Activated effector memory CD4-positive, alpha-beta T cell treated with Interleukin-2 at 50 U/mL for 16 hours (primary cell): ENCODE results near the gene MYCN.

ENCODE experiments used
- DNase-seq: peaks from one replicate; pipeline ENCODE4 v3.0.0-alpha.2; 2020

MYCN gene

DNA sequence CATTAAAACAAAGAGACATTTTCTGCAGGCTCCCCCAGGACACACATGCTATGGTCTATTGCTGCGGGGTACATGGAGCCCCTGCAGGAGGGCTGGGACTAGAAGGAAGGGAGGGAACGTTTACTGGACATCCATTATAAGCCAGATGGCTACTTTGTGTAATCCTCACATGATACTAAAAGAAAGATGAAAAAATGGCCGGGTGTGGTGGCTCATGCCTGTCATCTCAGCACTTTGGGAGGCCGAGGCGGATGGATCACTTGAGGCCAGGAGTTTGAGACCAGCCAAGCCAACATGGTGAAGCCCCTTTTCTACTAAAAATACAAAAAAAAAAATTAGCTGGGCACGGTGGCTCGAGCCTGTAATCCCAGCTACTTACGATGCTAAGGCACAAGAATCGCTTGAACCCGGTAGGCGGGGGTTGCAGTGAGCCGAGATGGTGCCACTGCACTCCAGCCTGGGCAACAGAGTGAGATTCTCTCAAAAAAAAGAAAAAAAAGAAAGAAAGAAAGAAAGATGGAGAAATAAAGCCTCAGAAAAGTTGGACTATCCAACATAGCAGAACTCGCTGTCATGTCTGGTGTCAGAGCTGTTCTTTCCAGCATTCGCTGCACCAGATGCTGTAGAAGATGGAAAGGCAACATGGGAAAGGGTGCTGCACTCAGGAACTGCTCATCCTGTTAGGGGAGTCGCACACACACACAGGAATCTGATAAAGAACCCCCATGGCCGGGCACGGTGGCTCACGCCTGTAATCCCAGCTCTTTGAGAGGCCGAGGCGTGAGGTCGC, 7.8 kb upstream of the MYCN start:
- no peak for DNase-seq

DNA sequence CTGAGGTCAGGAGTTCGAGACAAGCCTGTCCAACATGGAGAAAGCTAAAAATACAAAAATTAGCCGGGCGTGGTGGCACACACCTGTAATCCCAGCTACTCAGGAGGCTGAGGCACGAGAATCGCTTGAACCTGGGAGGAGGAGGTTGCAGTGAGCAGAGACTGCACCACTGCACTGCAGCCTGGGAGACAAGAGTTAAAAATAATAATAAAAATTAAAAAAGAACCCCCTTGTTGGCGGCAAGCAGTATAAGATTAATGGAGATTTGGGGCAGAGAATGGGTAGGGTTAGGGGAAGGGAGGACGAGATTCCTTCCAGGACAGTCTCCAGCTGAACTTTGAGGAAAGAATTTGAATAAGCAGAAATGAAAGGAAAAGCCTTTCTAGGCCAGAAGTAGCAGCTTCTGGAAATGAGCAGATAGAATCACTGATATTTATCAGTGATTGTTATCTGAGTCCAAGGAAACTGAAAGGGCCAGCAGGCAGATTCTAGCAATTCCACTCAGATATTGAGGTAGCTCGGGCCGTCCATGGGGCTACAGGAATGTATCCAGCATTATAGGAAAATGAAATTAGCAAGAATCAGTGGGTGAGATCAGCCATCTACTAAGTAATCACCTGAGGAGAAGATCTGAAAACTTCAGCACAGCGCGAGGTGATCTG, 7.0 kb upstream of the MYCN start:
- no peak for DNase-seq

DNA sequence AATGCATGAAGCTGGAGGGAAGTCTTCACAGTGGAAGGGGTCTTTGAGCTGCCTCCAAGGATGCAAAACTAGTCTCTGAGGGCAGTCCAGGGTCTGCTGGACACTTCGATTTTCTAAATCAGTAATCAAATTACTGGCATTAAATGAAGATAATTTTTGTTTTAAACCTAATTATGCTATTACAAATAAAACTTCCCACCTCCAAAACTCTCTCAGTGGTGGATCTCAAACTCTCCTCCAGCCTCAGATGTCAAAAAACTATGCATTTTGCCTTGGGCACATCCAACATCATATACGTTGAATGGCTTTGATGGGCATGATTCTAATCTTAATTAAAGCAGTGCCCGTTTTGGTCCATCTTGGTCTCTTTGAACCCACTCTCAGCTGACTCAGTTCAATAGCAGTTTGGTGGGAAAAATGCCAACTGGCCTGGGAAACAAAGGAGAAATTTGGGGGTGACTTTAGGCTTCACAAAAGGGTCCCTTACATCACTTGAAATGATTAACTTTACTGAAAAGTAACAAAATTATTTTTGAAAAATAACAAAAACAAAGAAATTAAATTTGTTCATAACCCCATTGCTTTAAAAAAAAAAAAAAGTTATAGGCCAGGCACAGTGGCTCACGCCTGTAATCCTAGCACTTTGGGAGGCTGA, 5.9 kb upstream of the MYCN start:
- DNase-seq = no peak

DNA sequence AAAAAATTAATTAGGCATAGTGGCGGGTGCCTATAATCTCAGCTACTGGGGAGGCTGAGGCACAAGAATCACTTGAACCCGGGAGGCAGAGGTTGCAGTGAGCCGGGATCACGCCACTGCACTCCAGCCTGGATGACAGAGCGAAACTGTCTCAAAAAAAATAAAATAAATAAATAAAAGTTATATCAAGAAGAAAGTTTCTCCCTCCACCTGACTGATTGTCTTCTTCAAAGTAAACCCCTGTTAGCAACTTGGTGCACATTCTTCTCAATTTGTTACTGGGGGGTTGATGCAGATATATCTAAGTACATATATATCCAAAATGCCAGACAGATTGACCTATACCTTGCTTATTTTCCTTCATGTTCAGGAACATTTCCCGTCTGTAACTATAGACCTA, 5.2 kb upstream of the MYCN start:
- DNase-seq = no peak

DNA sequence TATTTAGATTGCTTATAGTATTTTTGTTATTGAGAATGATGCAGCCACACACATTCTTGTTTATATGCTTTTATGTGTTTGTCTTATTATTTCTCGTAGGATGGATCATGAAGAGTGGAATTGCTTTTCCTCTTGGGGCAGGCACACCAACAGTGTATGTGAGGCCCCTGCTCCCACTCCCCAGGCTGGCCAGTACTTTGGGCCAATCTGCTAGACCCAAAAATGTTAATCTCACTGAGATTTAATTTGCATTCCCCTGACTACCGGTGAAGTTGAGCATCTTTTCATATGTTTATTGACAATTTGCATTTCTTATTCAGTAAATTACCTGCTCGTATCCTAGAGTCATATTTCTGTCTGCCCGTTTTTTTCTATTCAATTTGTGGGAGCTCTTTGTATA, 4.7 kb upstream of the MYCN start:
- no peak for DNase-seq

DNA sequence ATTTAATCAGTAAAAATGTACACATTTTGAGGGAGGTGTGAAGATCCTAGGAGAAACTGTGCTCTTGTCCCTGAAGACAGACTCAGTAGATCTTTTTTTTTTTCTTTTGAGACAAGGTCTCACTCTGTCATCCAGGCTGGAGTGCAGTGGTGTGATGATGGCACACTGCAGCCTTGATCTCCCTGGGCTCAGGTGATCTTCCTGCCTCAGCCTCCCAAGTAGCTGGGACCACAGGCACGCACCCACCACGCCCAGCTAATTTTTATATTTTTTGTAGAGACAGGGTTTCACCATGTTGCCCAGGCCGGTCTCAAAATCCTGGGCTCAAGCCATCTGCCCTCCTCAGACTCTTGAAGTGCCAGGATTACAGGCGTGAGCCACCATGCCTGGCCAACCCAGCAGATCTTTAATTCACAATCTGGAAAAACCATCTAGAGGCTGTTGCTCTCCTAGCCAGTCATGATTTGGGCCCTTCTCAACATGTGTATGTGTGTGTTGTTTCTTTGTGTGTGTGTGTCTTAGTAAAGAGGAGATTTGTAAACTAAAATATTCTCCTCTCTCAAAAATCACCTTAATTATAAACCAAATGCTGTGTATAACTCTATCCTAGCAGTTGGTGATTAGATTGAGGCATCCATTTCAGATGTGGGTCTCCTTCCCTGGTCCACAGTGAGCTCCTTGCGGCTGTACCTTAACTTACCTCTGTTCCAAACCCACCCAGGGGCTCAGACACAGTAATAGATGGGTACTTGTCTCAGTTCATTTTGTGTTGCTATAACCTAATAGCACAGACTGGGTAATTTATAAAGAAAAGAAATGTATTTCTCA, 3.9 kb upstream of the MYCN start:
- no peak for DNase-seq

DNA sequence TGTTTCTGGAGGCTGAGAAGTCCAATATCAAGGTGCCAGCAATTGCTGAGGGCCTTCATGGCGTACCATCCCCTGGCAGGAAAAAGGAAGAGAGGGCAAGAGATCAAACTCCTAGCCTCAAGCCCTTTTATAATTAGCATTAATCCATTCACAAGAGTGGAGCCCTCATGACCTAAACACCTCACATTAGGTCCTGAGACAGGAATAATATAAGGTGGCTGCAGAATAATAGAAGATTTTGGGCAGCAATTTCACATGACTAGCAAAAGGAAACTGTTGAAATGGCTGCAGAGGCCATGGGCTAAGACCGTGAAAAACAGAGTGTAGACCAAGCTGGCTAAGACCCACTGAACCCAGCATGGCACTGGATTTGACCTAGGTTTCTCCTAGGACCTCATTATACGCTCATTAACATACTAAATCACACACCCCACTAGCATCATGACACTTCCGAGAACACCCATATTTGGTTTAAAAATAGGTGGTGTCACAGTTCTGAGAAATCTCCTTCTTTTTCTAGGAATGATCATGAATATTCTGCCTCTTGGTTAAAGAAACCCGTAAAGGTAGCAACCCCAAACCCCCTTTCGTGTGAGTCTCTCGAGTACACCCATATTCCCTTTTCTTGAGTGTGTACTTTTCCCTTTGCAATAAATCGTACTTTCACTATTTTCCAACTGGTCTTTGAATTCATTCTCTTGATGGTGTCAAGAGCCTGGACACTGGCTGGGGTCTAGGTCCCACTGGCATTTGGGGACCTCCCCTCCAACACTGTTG, 3.1 kb upstream of the MYCN start:
- DNase-seq = no peak

DNA sequence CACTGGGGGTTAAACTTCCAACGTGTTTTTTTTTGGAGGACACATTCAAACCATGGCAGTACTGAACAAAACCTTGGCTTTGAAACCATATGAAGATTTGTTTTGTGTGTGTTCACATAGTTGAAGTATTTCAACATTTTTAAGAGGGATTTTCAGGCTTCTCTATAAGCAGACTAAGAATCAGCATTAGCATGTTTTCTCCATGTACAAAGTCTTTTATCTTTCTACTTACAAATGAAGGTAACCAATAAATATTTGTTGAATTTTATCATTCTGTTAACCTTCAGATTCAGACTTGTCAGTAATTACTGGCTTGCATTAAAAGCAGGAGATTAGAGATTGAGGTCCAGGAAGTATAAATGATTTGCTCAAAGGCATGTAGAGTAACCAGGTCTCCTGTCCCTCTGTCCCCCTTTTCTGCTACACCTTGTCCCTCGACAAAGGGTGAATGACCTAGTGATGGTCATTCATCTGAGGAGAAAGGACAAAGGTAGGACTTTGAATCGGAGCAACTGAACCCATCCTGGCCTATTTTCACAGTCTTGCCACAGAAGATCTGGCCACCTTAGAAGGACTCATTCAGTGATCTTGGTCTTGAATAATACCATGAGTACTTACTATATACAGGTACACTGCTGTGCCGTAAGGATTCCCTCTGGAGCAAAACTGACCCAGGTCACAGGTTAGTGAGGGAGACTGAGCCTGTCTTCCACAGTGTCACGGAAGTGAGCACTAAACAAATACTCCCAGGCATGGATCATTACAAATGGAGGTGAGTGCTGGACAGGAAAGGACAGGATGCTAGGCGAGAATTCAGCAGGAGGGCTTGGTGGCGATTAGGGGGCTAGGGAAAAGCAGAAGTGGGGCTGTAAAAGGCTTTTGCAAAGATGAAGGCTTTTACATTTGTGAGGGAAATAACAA, 2.2 kb upstream of the MYCN start:
- DNase-seq = no peak

DNA sequence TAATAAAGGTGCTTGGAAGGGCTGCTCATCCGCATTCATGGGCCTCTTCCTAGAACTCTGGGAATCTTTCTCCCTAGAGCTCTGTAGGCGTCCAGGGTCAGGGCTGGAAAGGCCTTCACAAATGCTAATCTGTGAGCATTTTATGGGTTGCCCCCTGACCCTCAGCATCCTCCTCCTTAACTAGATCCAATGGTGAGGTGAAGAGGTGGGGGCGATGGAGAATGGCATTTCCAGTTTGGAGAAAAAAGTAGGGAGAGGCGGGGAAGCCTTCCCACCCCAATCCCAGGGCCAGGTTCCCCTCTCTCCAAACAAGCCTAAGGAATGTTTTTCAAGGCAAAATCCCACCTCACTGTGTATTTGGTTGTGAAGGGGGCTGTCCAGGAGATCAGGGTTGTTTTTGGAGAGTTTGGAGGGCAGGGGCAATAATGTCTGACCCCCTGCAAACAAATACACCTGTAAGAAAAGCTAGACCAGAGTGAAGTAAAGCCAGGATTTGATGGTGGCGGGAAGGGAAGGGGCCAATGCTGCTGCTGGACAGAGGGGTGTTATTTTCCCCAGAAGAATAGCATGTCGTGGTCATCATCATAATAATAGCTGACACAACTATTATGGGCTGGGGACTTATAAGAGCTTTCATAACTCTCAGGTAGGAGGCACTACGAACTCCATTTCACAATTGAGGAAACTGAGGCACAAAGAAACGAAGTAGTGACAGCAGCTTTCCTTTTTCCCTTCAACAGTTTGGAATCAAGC, 1.4 kb upstream of the MYCN start:
- no peak for DNase-seq

DNA sequence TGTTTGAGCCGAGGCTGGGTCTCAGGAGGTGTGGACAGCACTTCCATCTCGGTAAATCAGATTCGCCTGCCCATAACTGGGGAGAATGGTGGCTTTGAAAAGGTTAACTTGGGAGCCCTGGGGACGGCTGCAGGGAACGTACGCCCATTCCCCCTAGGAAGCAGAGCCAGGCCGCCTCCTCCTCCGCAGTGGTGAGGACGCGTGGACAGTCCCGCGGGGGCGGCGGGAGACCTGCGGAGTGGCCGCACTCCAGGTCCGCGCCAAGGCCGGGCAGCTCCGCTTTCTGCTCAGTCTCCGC, 845 bp upstream of the MYCN start:
- no peak for DNase-seq

DNA sequence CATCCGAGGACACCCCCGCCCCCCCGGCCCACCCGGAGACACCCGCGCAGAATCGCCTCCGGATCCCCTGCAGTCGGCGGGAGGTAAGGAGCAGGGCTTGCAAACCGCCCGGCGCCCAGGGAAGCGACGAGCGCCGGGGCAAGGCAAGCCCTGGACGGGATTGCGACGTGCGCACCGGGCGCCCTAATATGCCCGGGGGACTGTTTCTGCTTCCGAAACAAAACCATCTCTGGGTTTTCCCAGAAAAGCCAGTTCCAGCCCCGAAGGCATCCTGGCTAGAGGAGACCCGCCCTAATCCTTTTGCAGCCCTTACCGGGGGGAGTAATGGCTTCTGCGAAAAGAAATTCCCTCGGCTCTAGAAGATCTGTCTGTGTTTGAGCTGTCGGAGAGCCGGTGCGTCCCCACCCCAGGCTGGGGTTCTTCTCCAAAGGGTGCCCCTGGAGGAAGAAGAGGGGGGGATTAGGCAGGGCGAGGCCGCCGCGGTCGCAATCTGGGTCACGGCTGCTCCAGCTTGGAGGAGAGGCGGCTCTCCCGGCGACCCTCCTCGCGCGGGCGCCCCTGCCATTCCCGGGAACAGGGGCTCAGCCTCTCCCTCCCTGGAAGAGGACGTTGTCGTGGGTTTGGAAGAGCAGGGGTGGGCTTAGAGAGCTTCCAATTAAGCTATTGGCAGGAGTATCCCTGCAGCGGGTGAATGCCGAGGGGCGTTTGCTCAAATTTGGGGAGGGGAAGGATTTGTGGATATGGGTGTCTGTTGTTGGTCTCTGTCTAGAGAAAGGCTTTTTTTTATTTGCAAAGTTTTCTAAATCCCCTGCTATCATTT, 521 bp downstream of the MYCN start:
- no peak for DNase-seq

DNA sequence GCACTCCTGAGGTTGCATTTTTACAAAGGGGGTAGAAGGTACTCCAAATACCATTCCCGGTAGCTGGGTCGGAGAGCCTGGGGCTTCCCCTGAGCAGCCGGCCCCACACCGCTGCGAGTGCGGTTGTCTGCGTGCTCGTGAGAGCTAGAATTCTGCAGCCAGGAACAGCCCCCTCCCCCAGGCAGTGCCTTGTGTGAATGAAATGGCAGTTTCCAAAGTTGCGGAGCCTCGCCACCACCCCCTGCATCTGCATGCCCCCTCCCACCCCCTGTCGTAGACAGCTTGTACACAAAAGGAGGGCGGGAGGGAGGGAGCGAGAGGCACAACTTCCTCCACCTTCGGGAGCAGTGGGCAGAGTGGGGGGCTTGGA, 1.1 kb downstream of the MYCN start:
- no peak for DNase-seq

DNA sequence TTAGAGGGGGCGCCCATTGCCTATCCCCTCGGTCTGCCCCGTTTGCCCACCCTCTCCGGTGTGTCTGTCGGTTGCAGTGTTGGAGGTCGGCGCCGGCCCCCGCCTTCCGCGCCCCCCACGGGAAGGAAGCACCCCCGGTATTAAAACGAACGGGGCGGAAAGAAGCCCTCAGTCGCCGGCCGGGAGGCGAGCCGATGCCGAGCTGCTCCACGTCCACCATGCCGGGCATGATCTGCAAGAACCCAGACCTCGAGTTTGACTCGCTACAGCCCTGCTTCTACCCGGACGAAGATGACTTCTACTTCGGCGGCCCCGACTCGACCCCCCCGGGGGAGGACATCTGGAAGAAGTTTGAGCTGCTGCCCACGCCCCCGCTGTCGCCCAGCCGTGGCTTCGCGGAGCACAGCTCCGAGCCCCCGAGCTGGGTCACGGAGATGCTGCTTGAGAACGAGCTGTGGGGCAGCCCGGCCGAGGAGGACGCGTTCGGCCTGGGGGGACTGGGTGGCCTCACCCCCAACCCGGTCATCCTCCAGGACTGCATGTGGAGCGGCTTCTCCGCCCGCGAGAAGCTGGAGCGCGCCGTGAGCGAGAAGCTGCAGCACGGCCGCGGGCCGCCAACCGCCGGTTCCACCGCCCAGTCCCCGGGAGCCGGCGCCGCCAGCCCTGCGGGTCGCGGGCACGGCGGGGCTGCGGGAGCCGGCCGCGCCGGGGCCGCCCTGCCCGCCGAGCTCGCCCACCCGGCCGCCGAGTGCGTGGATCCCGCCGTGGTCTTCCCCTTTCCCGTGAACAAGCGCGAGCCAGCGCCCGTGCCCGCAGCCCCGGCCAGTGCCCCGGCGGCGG, 1.7 kb downstream of the MYCN start:
- no peak for DNase-seq

DNA sequence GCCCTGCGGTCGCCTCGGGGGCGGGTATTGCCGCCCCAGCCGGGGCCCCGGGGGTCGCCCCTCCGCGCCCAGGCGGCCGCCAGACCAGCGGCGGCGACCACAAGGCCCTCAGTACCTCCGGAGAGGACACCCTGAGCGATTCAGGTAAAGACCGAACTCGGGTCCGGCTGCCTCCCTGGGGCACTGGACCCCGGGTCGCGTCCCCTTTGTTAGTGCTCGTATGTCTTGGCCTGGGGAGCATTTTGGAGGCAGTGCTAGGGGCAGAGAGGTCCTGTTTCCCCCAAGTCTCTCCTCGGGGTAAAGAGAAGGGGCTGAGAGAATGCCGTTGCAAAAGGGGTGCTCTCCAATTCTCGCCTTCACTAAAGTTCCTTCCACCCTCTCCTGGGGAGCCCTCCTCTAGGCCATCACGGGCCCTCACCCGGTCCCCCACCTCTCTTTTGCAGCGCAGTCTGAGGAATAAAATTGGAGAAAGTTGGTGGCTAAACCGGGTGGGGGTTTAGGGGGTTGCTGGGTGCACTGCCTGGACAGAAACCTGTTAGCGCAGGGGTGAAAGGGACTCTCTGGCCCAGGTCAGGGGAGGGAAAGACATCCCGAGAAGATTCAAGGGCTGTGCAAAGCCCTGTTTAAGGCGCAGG, 2.5 kb downstream of the MYCN start:
- no peak for DNase-seq

DNA sequence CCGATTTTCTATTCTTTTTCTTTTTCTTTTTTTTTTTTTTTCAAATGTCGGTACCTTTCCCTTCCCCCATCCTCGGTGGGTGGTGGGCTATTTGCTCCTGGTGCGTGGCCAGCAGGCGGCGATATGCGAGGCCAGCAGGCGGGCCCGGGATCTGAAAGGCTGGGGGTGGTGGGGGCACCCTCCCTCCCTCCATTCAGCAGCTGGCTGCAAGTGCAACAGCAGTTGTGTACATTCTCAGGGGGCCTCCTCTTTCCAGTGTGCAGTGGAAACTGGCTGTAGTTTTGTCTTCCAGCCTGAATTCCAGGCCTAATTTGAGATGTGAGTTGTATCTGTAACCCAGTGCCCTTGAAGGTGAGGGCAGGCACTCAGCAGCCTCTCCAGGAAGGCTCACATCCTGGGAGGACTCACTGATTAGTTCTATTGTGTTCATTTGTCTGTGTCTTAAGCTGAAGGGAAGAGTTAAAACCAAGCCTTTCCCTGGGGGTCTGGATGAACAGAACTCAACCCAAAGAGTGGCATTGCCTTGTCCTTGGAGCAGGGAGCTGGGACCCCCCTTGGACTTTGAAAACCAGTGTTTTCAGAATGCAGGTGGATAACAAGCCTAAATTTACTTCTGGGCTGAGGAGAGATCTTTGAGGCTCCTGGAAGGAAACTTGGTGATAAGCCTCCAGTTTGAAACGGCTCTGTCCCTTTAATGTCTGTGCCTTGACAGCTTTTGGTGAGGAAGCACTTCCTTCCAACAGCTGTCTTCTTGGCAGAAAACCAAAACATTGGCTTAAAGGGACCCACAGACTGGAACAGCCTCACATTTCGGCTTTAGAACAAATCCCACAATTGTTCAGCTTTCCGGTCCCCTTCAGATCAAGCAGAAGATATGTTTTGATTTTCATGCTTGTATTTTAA, 3.3 kb downstream of the MYCN start:
- DNase-seq = no peak

DNA sequence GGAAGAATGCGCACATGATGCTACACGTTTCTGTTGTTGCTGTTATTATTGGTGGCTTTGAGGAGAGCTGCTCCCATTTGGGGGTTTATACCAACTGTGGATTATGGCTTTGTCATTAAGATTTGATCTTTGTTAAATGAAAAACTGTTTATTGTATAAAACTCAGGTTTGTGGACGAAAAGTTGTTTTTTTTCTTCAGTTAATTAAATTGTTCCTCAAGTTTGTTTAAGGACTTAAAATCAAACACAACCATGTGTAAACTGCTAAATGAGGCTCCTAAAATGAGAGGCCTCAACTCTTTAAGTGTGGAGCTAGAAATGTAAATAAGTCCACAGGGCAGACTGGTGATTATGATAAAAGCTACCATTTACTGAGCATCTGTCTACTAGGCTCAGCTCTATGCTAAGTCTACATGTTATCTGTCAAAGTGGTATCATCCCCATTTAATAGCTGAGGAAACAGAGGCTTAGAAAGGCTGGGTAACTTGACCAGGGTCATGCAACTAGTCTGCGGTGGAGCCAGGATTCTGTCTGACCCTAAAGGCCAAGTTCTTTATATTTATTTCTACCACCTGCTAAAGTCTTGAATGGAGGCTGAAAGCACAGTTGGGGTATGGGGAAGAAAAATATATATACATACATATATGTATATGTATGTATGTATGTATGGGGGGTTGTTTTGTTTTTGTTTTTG, 4.1 kb downstream of the MYCN start:
- DNase-seq = no peak
